Neural progenitor cell (in vitro differentiated cells): ENCODE results near the gene MYO1D.

Source experiments
- EZH2 ChIP-seq: fragments of 200-600 bp; sonication (generic); IDR thresholded peaks from 2 replicates; pipeline ENCODE4 v1.6.1; 2017; ENCODE audit warnings: antibody characterized with exemption, mild to moderate bottlenecking, moderate library complexity
- EZH2phosphoT487 ChIP-seq: fragments of 200-600 bp; sonication (generic); IDR thresholded peaks from 2 replicates; pipeline ENCODE4 v1.6.1; 2017; ENCODE audit warnings: antibody characterized with exemption
- TF ChIP-seq, protein P1 (sequence below): fragments of 200-600 bp; sonication (generic); IDR thresholded peaks from 2 replicates; pipeline ENCODE4 v1.5.1; 2017; ENCODE audit warnings: antibody characterized with exemption, mild to moderate bottlenecking

DNA sequence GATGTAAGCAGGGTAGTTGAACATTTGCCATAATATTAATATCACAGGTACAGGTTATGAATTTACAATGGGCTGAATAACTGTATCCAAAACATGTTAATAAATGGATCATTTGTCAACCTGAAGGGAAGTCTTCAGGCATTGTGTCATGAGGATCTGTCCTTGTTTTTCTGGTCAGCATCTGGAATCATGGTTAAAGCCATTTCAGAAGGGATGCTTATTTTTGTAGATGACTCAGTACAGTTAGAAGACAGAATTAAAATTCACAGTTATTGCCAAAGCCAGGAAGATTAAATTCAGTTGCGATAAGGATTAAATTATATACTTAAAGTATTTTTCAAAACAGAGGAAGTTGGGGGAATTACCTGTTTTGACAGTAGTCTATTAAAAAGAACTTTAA is 424.6 kb downstream of the MYO1D start:
- TF ChIP-seq, protein P1, sequence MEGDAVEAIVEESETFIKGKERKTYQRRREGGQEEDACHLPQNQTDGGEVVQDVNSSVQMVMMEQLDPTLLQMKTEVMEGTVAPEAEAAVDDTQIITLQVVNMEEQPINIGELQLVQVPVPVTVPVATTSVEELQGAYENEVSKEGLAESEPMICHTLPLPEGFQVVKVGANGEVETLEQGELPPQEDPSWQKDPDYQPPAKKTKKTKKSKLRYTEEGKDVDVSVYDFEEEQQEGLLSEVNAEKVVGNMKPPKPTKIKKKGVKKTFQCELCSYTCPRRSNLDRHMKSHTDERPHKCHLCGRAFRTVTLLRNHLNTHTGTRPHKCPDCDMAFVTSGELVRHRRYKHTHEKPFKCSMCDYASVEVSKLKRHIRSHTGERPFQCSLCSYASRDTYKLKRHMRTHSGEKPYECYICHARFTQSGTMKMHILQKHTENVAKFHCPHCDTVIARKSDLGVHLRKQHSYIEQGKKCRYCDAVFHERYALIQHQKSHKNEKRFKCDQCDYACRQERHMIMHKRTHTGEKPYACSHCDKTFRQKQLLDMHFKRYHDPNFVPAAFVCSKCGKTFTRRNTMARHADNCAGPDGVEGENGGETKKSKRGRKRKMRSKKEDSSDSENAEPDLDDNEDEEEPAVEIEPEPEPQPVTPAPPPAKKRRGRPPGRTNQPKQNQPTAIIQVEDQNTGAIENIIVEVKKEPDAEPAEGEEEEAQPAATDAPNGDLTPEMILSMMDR, result no peak
- no peak for TF ChIP-seq EZH2
- TF ChIP-seq EZH2phosphoT487, result no peak
